ENCODE measurements around the gene TMEM61. TPM values are rescaled to one million over a fixed set of nuclear protein-coding genes. Genes with fewer than 3 reads are reported as not detected.
"Not testable (repeated sequence)": the region's sequence is repeated elsewhere in the genome, so short reads cannot be mapped to it uniquely, and the experiment has no call there.

Gene TMEM61
- total RNA-seq, 2 experiments from 2014 or later: not detected

DNA sequence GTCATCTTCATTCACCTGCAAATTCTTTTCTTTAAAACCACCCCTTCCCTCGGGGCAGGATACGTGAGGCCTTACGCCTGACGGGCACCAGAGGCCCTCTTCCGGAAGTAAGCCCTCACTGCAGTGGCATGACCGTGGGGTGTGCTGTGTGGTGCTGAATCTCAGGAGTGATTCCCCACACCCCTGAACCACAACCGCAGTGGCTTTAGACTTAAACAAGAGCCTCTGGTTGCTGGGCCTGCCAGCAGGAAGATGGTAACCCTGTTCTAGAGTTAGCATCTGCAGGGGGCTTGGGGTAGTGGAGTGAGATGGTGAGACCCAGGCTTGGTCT lies 30.4 kb downstream of the TMEM61 start:
- intact Hi-C loops (cut with micrococcal nuclease): no loop called here
- no peaks in the 10 kb centered on the region for H3K36me3 Mint-ChIP-seq
- H3K4me3 Mint-ChIP-seq: no peak overlapping the region
- ChIA-PET POLR2A (no interaction called here), CTCF (interaction anchor here (1.6 kb wide), 1 partner anchor 64 kb away, joined by 3 read pairs; no protein-coding TSS in a partner anchor)
- H3K9me3 Mint-ChIP-seq: no peaks in the 10 kb centered on the region
- no peaks in the 10 kb centered on the region for H3K4me1 Mint-ChIP-seq (ENCODE audit: low read depth)
- DNase-seq: no peak
- H3K27ac Mint-ChIP-seq: no peak overlapping the region
- peaks cover 4% of the 10 kb centered on the region for H3K27me3 Mint-ChIP-seq

DNA sequence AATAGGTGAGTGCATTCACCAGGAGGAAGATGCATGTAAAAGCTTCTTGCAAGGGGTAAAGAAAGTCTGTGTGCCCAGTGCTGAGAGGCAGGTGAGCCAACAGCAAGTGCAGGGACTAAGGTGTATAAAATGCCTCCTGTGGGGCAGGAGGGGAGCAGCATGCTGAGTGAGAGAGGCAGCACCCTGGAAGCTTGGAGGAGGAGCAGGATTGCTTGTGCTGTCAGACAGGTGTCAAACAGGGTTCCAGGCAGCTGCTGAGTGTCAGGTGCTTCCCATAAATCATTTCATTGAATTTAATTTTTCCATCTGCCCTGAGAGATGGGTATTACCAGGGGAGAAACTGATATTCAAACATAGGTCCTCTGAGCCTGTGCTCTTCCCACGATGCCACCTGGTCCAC lies 32.2 kb downstream of the TMEM61 start:
- ChIA-PET POLR2A (no interaction called here), CTCF (interaction anchor here (1.7 to 3.0 kb wide), 2 partner anchors 10 to 17 kb away, joined by 7 to 12 read pairs; no protein-coding TSS in a partner anchor)
- Mint-ChIP-seq H3K36me3 (no peaks in the 10 kb centered on the region), H3K4me1 (ENCODE audit: low read depth) (no peaks in the 10 kb centered on the region), H3K27me3 (peaks cover 4% of the 10 kb centered on the region), H3K27ac (no peak overlapping the region), H3K9me3 (no peaks in the 10 kb centered on the region), H3K4me3 (no peak overlapping the region)
- intact Hi-C loops (cut with micrococcal nuclease): no loop called here
- no peak for DNase-seq

DNA sequence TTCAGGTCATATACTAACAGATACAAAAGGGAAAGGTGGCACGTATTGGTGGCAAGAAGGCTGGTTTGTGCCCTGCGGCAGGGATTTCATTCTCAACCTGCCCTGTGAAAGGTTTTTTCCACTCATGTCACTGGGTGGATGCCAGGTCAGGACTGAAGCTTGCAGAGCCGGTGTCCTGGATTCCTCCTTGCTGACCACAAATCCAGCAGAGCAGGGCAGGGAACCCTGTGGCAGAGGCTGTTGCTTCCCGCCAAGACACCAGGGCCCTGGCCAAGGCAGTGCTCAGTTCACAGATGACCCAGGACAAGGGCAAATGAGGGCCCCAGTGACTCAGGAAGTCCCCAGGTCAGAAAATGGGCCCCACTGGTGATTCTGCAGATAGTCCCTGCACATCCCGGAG lies 34.7 kb downstream of the TMEM61 start:
- intact Hi-C loops (cut with micrococcal nuclease): no loop called here
- Mint-ChIP-seq H3K4me1 (ENCODE audit: low read depth) (no peaks in the 10 kb centered on the region), H3K36me3 (no peaks in the 10 kb centered on the region), H3K4me3 (no peak overlapping the region), H3K27me3 (peaks cover 8% of the 10 kb centered on the region), H3K27ac (no peak overlapping the region), H3K9me3 (no peaks in the 10 kb centered on the region)
- POLR2A ChIA-PET: no interaction called here
- DNase-seq: no peak
- CTCF ChIA-PET: interaction anchor here (1.1 to 3.0 kb wide), 3 partner anchors 19 to 70 kb away, joined by 3 to 12 read pairs (median 8); no protein-coding TSS in a partner anchor

DNA sequence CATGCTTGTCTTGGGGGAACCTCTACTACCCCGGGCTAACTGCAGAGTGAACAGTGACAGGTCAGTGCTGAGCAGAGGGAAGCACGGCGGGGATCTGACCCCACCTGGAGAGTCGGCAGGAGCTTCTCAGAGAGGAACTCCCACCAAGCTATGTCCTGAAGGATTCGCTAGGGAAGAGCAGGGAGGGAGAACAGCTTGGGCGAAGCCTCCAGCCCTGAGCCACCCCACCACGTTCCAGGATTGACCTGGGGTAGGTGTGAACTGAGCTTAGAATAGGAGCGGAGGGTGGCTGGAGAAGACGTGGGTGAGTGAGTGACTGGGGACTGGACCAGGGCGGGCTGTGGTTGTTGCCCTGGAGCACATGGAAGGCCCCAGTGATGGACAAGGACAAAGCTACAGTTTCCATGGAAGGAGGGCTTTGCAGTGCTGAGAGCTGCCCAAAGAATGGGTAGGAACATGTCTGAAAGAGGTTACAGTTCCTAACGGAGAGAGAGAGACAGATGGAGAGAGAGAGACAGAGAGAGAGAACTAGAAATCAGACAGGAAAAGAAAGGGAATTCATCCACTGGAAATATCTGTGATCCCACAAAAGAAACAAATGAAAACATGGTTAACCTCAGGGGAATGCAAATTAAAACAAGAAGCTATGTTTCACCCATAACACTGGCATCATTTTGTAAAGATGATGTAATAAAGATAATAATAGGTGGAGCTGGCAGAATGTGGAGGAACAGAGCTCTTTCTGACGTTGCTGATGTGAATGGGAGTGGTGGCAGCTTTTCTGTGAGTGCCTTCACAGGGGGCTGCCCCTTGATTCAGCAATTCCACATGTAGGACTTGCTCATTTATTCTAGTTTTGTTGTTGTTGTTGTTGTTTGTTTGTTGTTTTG lies 35.5 kb downstream of the TMEM61 start:
- H3K4me1 Mint-ChIP-seq (ENCODE audit: low read depth): no peaks in the 10 kb centered on the region
- no peaks in the 10 kb centered on the region for H3K36me3 Mint-ChIP-seq
- no peak overlapping the region for H3K27ac Mint-ChIP-seq
- H3K4me3 Mint-ChIP-seq: no peak overlapping the region
- POLR2A ChIA-PET: no interaction called here
- intact Hi-C loops (cut with micrococcal nuclease): no loop called here
- peaks cover 12% of the 10 kb centered on the region for H3K27me3 Mint-ChIP-seq
- CTCF ChIA-PET: interaction anchor here (0.9 to 3.0 kb wide), 5 partner anchors 20 to 71 kb away, joined by 3 to 12 read pairs (median 5); partner anchors contain the start of gene PCSK9
- no peaks in the 10 kb centered on the region for H3K9me3 Mint-ChIP-seq
- no peak for DNase-seq

DNA sequence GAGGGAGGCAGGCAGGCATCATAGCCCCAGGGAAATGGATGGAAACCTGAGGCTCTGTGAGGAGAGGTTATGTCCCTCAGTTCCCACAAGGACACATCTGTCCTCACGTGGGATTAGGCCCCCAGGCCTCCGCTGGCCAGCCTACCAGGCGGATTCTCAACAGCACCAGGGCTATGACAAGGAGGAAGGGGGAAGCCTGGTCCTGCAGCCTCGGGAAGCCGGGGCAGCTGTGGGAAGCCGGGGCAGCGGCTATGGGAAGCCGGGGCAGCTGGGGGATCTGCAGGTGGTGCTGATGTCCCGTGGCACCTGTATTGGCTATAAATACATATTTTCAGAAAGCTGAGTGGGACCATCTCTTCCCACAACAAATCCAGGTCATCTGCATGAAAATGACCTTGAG lies 38.0 kb downstream of the TMEM61 start:
- Mint-ChIP-seq H3K27me3 (peaks cover 15% of the 10 kb centered on the region), H3K27ac (no peak overlapping the region), H3K36me3 (no peaks in the 10 kb centered on the region), H3K9me3 (no peaks in the 10 kb centered on the region), H3K4me1 (ENCODE audit: low read depth) (no peaks in the 10 kb centered on the region), H3K4me3 (no peak overlapping the region)
- POLR2A ChIA-PET: no interaction called here
- CTCF ChIA-PET: interaction anchor here (1.2 to 1.3 kb wide), 2 partner anchors 33 to 68 kb away, joined by 3 to 4 read pairs; no protein-coding TSS in a partner anchor
- no peak for DNase-seq
- intact Hi-C loops (cut with micrococcal nuclease): no loop called here

DNA sequence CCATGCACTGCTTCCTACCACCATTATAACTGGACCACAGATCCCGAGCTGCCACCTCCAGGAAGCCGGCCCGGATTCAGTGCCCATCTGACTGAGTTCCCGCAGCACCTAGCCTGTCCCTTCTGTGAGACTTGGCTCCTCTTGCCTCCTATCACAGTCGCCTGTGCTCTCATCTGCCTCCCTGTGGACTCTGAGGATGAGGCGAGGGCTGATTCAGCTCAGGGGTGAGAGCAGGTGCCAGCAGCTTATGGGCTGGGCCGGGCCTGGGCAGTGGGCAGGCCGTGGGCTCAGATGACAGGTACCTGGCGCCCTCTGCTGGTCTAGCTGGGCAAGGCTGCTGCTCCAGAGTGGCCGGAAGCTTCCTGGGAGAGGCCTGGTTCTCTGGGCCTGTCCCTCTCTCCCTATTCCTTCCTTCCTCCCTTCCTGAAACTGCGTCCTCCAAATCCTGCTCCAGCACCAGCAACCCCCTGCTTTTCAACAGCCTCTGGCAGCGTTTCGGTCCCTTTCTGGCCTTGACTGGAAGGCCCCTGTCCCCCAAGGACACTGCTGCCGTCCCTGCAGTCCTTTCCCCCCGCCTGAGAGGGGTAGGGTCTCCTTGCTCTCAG lies 41.6 kb downstream of the TMEM61 start:
- H3K4me1 Mint-ChIP-seq (ENCODE audit: low read depth): peaks cover 3% of the 10 kb centered on the region
- peak; percentile 80 for DNase-seq
- intact Hi-C loops (cut with micrococcal nuclease): loop anchor here (1.0 kb wide), 2 partner anchors 72 to 77 kb away; no protein-coding TSS in a partner anchor
- H3K9me3 Mint-ChIP-seq: no peaks in the 10 kb centered on the region
- no peak overlapping the region for H3K4me3 Mint-ChIP-seq
- no peaks in the 10 kb centered on the region for H3K36me3 Mint-ChIP-seq
- peaks cover 11% of the 10 kb centered on the region for H3K27me3 Mint-ChIP-seq
- POLR2A ChIA-PET: no interaction called here
- CTCF ChIA-PET: interaction anchor here (0.5 to 4.3 kb wide), 33 partner anchors 9 to 230 kb away, joined by 3 to 152 read pairs (median 3); partner anchors contain the start of genes BSND and DHCR24
- no peak overlapping the region for H3K27ac Mint-ChIP-seq

DNA sequence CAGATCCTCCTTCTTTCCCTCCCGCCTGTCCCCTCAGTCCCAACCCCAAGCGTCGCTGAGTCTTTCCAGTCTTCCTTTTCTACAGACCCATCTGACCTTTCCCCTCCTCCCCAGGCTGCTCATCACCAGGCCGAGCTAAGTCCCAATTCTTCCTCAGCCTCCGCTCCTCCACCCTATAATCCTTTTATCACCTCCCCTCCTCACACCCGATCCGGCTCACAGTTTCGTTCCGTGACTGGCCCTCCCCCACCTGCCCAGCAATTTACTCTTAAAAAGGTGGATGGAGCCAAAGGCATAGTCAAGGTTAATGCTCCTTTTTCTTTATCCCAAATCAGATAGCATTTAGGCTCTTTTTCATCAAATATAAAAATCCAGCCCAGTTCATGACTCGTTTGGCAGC lies 43.7 kb downstream of the TMEM61 start:
- H3K9me3 Mint-ChIP-seq; H3K27ac Mint-ChIP-seq; H3K36me3 Mint-ChIP-seq; CTCF ChIA-PET; DNase-seq; H3K4me3 Mint-ChIP-seq; H3K4me1 Mint-ChIP-seq (ENCODE audit: low read depth); H3K27me3 Mint-ChIP-seq; intact Hi-C loops (cut with micrococcal nuclease); POLR2A ChIA-PET: not testable (repeated sequence)

DNA sequence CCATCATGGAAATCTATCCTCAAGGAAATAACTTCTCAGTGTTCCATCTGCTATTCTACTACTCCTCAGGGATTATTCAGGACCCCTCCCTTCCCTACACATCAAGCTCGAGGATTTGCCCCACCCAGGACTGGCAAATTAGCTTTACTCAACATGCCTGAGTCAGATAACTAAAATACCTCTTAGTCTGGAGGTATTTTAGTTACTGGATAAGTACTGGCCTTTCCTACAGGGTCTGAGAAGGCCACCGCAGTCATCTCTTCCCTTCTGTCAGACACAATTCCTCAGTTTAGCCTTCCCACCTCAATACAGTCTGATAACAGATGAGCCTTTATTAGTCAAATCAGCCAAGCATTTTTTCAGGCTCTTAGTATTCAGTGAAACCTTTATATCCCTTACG lies 46.3 kb downstream of the TMEM61 start:
- H3K27me3 Mint-ChIP-seq; POLR2A ChIA-PET; H3K36me3 Mint-ChIP-seq; H3K4me1 Mint-ChIP-seq (ENCODE audit: low read depth); H3K4me3 Mint-ChIP-seq; DNase-seq; H3K27ac Mint-ChIP-seq; intact Hi-C loops (cut with micrococcal nuclease); CTCF ChIA-PET; H3K9me3 Mint-ChIP-seq: not testable (repeated sequence)

DNA sequence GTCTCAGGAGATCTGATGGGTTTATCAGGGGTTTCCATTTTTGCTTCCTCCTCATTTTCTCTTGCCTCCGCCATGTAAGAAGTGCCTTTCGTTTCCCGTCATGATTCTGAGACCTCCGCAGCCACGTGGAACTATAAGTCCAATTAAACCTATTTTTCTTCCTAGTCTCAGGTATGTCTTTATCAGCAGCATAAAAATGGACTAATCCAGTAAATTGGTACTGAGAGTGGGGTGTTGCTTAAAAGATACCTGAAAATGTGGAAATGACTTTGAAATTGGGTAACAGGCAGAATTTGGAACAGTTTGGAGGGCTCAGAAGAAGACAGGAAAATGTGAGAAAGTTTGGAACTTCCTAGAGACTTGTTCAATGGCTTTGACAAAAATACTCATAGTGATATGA lies 50.7 kb downstream of the TMEM61 start:
- H3K36me3 Mint-ChIP-seq; H3K27ac Mint-ChIP-seq; H3K4me3 Mint-ChIP-seq; H3K4me1 Mint-ChIP-seq (ENCODE audit: low read depth); H3K9me3 Mint-ChIP-seq; POLR2A ChIA-PET; DNase-seq; intact Hi-C loops (cut with micrococcal nuclease); CTCF ChIA-PET; H3K27me3 Mint-ChIP-seq: not testable (repeated sequence)

DNA sequence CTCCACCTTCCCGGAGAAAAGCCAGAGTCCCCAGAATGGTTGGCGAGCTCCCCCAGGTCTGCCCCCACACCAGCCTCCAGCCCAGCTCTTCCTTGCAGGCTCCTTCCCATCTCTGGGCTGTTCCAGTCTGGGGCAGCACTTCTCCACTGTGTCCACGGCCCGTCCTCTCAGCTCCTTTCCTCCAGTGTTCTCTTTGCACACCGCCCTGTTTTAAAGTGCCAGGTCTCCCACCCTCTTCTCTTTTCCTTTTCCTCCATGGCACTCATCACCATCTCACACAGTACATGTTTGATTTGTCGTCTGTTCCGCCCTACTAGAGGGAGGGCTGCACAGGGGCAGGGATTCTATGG lies 52.8 kb downstream of the TMEM61 start:
- intact Hi-C loops (cut with micrococcal nuclease): no loop called here
- ChIA-PET POLR2A (no interaction called here), CTCF (interaction anchor here (2.2 kb wide), 1 partner anchor 11 kb away, joined by 10 read pairs; no protein-coding TSS in a partner anchor)
- Mint-ChIP-seq H3K4me1 (ENCODE audit: low read depth) (no peaks in the 10 kb centered on the region), H3K36me3 (no peaks in the 10 kb centered on the region), H3K9me3 (no peaks in the 10 kb centered on the region), H3K27me3 (peaks cover 19% of the 10 kb centered on the region), H3K4me3 (no peak overlapping the region), H3K27ac (no peak overlapping the region)
- no peak for DNase-seq

DNA sequence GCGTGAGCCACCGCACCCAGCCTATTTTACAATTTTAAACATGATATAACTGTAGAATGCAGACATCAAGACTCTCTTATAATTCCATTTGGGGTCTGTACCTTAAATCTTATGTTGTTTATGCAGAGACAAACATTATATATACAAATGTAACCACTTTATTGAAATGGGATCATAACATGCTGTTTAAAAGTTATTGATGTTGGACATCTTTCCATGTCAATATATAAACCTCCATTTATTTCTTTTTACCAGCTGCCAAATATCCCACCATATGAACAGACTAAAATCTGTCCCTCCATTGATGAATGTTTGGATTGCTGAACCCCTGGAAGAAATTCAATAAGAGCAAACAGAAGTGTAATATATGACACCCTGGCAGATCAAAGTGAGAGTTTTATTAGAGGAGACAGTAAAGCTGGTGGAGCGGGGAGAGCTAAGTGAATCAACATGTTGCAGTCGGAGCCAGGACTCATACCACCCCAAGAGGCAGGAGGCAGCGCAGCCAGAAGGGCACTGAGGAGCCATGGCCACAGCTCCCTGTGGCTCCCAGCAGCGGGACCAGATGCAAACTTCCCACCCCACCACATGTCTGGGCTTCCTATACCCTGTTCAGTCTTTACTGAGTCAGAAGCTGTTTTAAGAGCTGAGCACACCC lies 54.2 kb downstream of the TMEM61 start:
- no peak overlapping the region for H3K27ac Mint-ChIP-seq
- ChIA-PET POLR2A (no interaction called here), CTCF (interaction anchor here (0.9 to 1.2 kb wide), 2 partner anchors 13 to 84 kb away, joined by 3 to 4 read pairs; no protein-coding TSS in a partner anchor)
- no peak for DNase-seq
- no peaks in the 10 kb centered on the region for H3K9me3 Mint-ChIP-seq
- H3K36me3 Mint-ChIP-seq: no peaks in the 10 kb centered on the region
- H3K4me3 Mint-ChIP-seq: no peak overlapping the region
- intact Hi-C loops (cut with micrococcal nuclease): no loop called here
- H3K4me1 Mint-ChIP-seq (ENCODE audit: low read depth): no peaks in the 10 kb centered on the region
- peaks cover 31% of the 10 kb centered on the region for H3K27me3 Mint-ChIP-seq

DNA sequence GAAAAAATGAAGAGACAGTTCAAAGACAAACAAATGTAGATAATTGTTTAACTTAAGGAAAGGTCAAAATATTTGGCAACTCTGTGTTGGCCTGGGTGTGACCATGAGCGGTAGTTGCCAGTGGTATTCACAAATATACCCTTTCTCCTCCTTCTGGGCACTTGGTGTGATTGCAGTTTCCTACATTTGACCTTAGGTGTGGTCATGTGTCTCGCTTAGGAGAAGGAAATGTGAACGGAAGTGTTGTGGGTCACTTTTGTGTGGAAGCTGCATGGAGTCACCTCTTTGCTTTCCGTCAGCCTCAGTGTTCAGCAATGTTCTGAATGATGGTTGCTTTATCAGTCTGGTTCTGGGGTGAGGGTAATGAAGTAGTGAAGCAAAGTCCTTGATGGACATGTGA lies 55.5 kb downstream of the TMEM61 start:
- no peak overlapping the region for H3K4me3 Mint-ChIP-seq
- intact Hi-C loops (cut with micrococcal nuclease): no loop called here
- ChIA-PET CTCF (interaction anchor here (1.2 kb wide), 1 partner anchor 14 kb away, joined by 4 read pairs; no protein-coding TSS in a partner anchor), POLR2A (no interaction called here)
- H3K27me3 Mint-ChIP-seq: peaks cover 39% of the 10 kb centered on the region
- peaks cover 3% of the 10 kb centered on the region for H3K4me1 Mint-ChIP-seq (ENCODE audit: low read depth)
- H3K9me3 Mint-ChIP-seq: no peaks in the 10 kb centered on the region
- H3K27ac Mint-ChIP-seq: no peak overlapping the region
- no peak for DNase-seq
- H3K36me3 Mint-ChIP-seq: no peaks in the 10 kb centered on the region
